Activated naive CD4-positive, alpha-beta T cell treated with anti-CD3 and anti-CD28 coated beads, Interleukin-2, amount 50 U/mL, for 24 hours (primary cell): Measurements from ENCODE around the gene CEP250.
"Not testable (repeated sequence)": the region's sequence is repeated elsewhere in the genome, so short reads cannot be mapped to it uniquely, and the experiment has no call there.

Source experiments
- H3K27ac Mint-ChIP-seq: one replicate; pipeline ENCODE4 v1.8.0; 2021; ENCODE audit warnings: mild to moderate bottlenecking, mixed read lengths
- H3K27me3 Mint-ChIP-seq: one replicate; pipeline ENCODE4 v1.8.0; 2021; ENCODE audit warnings: mixed read lengths
- H3K36me3 Mint-ChIP-seq: one replicate; pipeline ENCODE4 v1.8.0; 2021; ENCODE audit warnings: mixed read lengths
- H3K4me1 Mint-ChIP-seq: one replicate; pipeline ENCODE4 v1.8.0; 2021; ENCODE audit warnings: mixed read lengths
- H3K4me3 Mint-ChIP-seq: one replicate; pipeline ENCODE4 v1.8.0; 2021; ENCODE audit warnings: mild to moderate bottlenecking, mixed read lengths
- H3K9me3 Mint-ChIP-seq: one replicate; pipeline ENCODE4 v1.8.0; 2021; ENCODE audit warnings: mixed read lengths

CEP250 gene

DNA sequence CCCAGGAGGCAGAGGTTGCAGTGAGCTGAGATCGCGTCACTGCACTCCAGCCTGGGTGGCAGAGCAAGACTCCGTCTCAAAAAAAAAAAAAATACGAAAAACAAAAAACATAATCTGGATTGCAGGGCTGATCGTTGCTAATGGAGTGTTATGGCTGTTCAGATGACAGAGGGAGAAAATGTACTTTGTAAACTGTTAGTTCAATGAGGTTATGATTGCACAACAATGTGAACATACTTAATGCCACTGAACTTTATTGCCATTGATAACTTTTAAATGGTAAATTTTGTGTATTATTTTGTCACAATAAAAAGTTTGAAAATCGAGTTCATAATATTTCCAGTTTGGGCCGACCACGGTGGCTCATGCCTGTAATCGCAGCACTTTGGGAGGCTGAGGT, 63.6 kb downstream of the CEP250 start:
- no peaks in the 10 kb centered on the region for H3K4me1 Mint-ChIP-seq
- no peaks in the 10 kb centered on the region for H3K27me3 Mint-ChIP-seq
- no peaks in the 10 kb centered on the region for H3K36me3 Mint-ChIP-seq
- H3K9me3 Mint-ChIP-seq: no peaks in the 10 kb centered on the region
- H3K27ac Mint-ChIP-seq: no peak overlapping the region
- no peak overlapping the region for H3K4me3 Mint-ChIP-seq

DNA sequence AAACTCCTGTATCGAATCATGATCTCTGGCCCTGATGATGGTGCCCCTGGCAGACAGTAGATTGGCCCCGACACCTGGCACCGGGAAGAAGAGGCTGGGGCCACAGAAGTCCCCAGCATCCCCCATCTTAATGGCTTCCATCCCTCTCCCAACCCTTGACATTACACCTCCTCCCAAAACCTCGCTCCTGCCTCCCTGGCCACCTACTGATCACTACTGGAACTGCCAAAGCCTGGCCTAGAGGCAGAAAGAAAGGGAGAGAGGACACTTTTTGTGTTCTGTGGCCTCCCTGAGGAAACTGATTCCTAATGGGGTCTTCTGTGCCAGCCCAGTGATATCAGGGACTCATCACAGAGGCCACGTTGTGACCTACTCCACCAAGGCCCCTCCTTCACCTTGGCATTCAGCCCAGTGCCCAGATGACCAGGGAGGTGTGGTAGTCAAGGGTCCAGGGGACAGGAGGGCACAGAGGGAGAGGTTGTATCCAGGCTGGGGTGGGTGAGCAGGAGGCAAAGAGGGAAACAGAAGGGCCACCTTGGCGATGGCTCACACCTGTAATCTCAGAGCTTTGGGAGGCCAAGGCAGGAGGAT, 68.0 kb downstream of the CEP250 start:
- Mint-ChIP-seq H3K36me3 (no peaks in the 10 kb centered on the region), H3K27ac (no peak overlapping the region)

DNA sequence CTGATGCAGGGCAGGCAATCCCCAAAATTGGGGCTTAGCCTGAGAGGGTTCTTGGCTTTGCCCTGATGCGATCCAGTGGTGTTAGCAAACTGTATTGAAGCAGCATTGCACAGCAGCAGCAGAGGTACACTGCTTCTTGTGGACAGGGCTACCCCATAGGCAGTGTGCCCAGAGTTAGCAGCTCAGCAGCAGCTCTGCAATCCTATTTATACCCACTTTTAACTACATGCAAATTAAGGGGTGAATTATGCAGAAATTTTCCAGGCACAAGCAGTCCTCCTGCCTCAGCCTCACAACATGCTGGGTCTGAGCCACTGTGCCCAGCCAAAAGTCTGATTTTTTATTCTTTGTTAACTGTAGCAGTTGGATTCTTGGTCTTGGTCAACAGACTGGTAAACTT, 70.2 kb downstream of the CEP250 start:
- no peaks in the 10 kb centered on the region for H3K36me3 Mint-ChIP-seq
- no peaks in the 10 kb centered on the region for H3K4me1 Mint-ChIP-seq
- H3K27me3 Mint-ChIP-seq: no peaks in the 10 kb centered on the region
- H3K9me3 Mint-ChIP-seq: no peaks in the 10 kb centered on the region
- no peak overlapping the region for H3K4me3 Mint-ChIP-seq
- no peak overlapping the region for H3K27ac Mint-ChIP-seq

More for the DNA sequence above, 68.0 kb downstream of the CEP250 start:
- Mint-ChIP-seq H3K4me1 (no peaks in the 10 kb centered on the region), H3K9me3 (no peaks in the 10 kb centered on the region), H3K4me3 (no peak overlapping the region), H3K27me3 (no peaks in the 10 kb centered on the region)

GRCh38 chr20:35527122-35527769, 71.8 kb downstream of the CEP250 start:
- Mint-ChIP-seq H3K4me1 (no peaks in the 10 kb centered on the region), H3K4me3 (no peak overlapping the region), H3K36me3 (no peaks in the 10 kb centered on the region), H3K27ac (no peak overlapping the region), H3K9me3 (no peaks in the 10 kb centered on the region), H3K27me3 (no peaks in the 10 kb centered on the region)

- Mint-ChIP-seq H3K9me3 (no peaks in the 10 kb centered on the region), H3K36me3 (no peaks in the 10 kb centered on the region), H3K4me1 (no peaks in the 10 kb centered on the region), H3K27ac (no peak within 1 kb of the TSS), H3K4me3 (no peak within 1 kb of the TSS), H3K27me3 (no peaks in the 10 kb centered on the region)
Observed at GRCh38 chr20:35529552-35529951, 74.2 kb downstream of the CEP250 start, which contains the start of gene C20orf173. Gene C20orf173, minus strand, starts transcription at chr20:35529652. Its CDS starts 279 bp downstream, at chr20:35529373.

- Mint-ChIP-seq H3K4me3 (no peak overlapping the region), H3K36me3 (no peaks in the 10 kb centered on the region), H3K27me3 (no peaks in the 10 kb centered on the region), H3K27ac (no peak overlapping the region), H3K9me3 (no peaks in the 10 kb centered on the region), H3K4me1 (peaks cover 21% of the 10 kb centered on the region)
Observed at GRCh38 chr20:35539756-35540212, 84.4 kb downstream of the CEP250 start.

- Mint-ChIP-seq H3K36me3 (no peaks in the 10 kb centered on the region), H3K4me1 (peaks cover 21% of the 10 kb centered on the region), H3K27ac (peak overlapping the region; percentile 80), H3K4me3 (peak overlapping the region; percentile 93), H3K27me3 (no peaks in the 10 kb centered on the region), H3K9me3 (no peaks in the 10 kb centered on the region)
Observed at GRCh38 chr20:35541118-35541782, 85.9 kb downstream of the CEP250 start.

- H3K4me3 Mint-ChIP-seq: peak within 1 kb of the TSS; percentile 93
- H3K27ac Mint-ChIP-seq: peak within 1 kb of the TSS; percentile 80
- no peaks in the 10 kb centered on the region for H3K9me3 Mint-ChIP-seq
- peaks cover 21% of the 10 kb centered on the region for H3K4me1 Mint-ChIP-seq
- H3K36me3 Mint-ChIP-seq: no peaks in the 10 kb centered on the region
- H3K27me3 Mint-ChIP-seq: no peaks in the 10 kb centered on the region
Observed at GRCh38 chr20:35541783-35542662, 86.6 kb downstream of the CEP250 start, which contains the start of gene ERGIC3. Gene ERGIC3, plus strand, starts transcription at chr20:35542078. Its CDS starts 20 bp downstream, at chr20:35542098.

GRCh38 chr20:35542990-35543389, 87.6 kb downstream of the CEP250 start:
- Mint-ChIP-seq H3K27me3 (no peaks in the 10 kb centered on the region), H3K4me3 (peak overlapping the region; percentile 93), H3K9me3 (no peaks in the 10 kb centered on the region), H3K36me3 (no peaks in the 10 kb centered on the region), H3K4me1 (peaks cover 21% of the 10 kb centered on the region), H3K27ac (no peak overlapping the region)

DNA sequence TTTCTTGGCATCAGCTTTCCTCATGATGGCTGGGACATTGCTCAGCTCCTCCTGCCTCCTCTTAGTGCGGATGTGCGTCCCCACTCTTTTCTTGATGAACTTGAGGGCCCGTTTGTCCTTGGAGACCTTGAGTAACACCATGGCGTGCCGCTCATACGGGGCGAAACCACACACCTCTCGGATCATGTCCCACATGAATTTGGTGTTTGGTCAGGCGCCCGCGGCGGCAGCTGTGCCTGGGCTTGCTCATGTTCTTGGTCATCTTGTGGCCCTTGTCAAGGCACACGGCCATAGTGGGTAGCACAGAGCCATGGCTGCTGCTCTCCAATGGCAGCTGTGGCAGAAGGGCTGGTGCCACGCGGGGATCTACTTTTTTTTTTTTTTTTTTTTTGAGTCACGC, 89.0 kb downstream of the CEP250 start:
- Mint-ChIP-seq H3K9me3 (no peaks in the 10 kb centered on the region), H3K36me3 (peaks cover 3% of the 10 kb centered on the region), H3K27me3 (no peaks in the 10 kb centered on the region), H3K27ac (no peak overlapping the region), H3K4me1 (peaks cover 21% of the 10 kb centered on the region), H3K4me3 (no peak overlapping the region)

- not testable (repeated sequence) for H3K9me3 Mint-ChIP-seq, H3K27me3 Mint-ChIP-seq, H3K36me3 Mint-ChIP-seq, H3K4me3 Mint-ChIP-seq, H3K27ac Mint-ChIP-seq
- peaks cover 21% of the 10 kb centered on the region for H3K4me1 Mint-ChIP-seq
Observed at GRCh38 chr20:35544941-35545340, 89.5 kb downstream of the CEP250 start.

- H3K4me3 Mint-ChIP-seq: no peak overlapping the region
- H3K27me3 Mint-ChIP-seq: no peaks in the 10 kb centered on the region
- H3K4me1 Mint-ChIP-seq: peaks cover 19% of the 10 kb centered on the region
- no peaks in the 10 kb centered on the region for H3K9me3 Mint-ChIP-seq
- H3K27ac Mint-ChIP-seq: no peak overlapping the region
- H3K36me3 Mint-ChIP-seq: peaks cover 3% of the 10 kb centered on the region
Observed at GRCh38 chr20:35546127-35546526, 90.7 kb downstream of the CEP250 start.

DNA sequence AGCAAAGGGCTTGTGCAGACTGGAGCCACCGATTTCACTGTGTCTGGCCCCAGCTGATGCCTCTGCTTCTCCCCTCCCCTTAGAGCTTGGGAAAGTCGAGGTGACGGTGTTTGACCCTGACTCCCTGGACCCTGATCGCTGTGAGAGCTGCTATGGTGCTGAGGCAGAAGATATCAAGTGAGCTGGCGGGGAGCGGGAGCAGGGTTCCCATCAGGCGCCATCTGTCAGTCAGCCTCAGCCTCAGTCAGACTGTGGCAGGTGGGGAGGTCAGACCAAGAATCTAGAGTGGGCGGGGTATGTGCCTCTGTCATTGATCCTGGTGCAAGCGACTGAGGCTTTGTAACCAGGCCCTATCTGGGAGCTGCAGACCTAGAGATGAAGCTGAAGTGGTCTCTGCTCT, 91.9 kb downstream of the CEP250 start:
- Mint-ChIP-seq H3K4me1 (peaks cover 10% of the 10 kb centered on the region), H3K9me3 (no peaks in the 10 kb centered on the region), H3K36me3 (peaks cover 3% of the 10 kb centered on the region), H3K27me3 (no peaks in the 10 kb centered on the region), H3K27ac (no peak overlapping the region), H3K4me3 (no peak overlapping the region)

GRCh38 chr20:35551503-35551902, 96.1 kb downstream of the CEP250 start:
- Mint-ChIP-seq H3K27ac (no peak overlapping the region), H3K36me3 (peaks cover 11% of the 10 kb centered on the region), H3K4me3 (no peak overlapping the region), H3K4me1 (no peaks in the 10 kb centered on the region), H3K9me3 (no peaks in the 10 kb centered on the region), H3K27me3 (no peaks in the 10 kb centered on the region)

GRCh38 chr20:35552914-35553313, 97.5 kb downstream of the CEP250 start:
- Mint-ChIP-seq H3K9me3 (no peaks in the 10 kb centered on the region), H3K27ac (no peak overlapping the region), H3K36me3 (peaks cover 13% of the 10 kb centered on the region), H3K27me3 (no peaks in the 10 kb centered on the region), H3K4me3 (no peak overlapping the region), H3K4me1 (no peaks in the 10 kb centered on the region)
